Natural killer cell (primary cell): Measurements from ENCODE around the gene MLN. TPM values are rescaled to one million over a fixed set of nuclear protein-coding genes. Genes with fewer than 3 reads are reported as not detected.

Experiments
- ATAC-seq, 3 donors: fragments of 150-1000 bp in 2 of 3; fragments of 200-7000 bp in 1 of 3; cut with Tn5 transposase; 1 replicate in 1 of 3; 2 replicates in 2 of 3; pipeline ENCODE4 v1.10.0; 2021; ENCODE audit warnings: mild to moderate bottlenecking in 2 of 3, moderate library complexity in 2 of 3
- DNase-seq, 2 donors: peaks; one replicate each; pipeline versions ENCODE4 v3.0.0 to v3.0.0-alpha.2; 2013 to 2021; ENCODE audit warnings: mixed read lengths in 1 of 2
- H3K27ac ChIP-seq: one replicate; pipeline ENCODE4 v1.5.1; 2013; ENCODE audit warnings: mild to moderate bottlenecking, low read length
- H3K27me3 ChIP-seq: one replicate; pipeline ENCODE4 v1.6.1; 2013; ENCODE audit warnings: low read length; ENCODE audit not compliant: control insufficient read depth, insufficient read depth
- H3K36me3 ChIP-seq: one replicate; pipeline ENCODE4 v1.6.1; 2013; ENCODE audit warnings: low read length; ENCODE audit not compliant: control insufficient read depth, insufficient read depth
- H3K4me1 ChIP-seq: one replicate; pipeline ENCODE4 v1.6.1; 2013; ENCODE audit warnings: low read length; ENCODE audit not compliant: control insufficient read depth, insufficient read depth
- H3K4me3 ChIP-seq: one replicate; pipeline ENCODE4 v1.5.1; 2013; ENCODE audit warnings: low read length
- H3K9me3 ChIP-seq: one replicate; pipeline ENCODE4 v1.6.1; 2013; ENCODE audit warnings: low read length; ENCODE audit not compliant: control insufficient read depth, insufficient read depth
- H3K27ac Mint-ChIP-seq, 2 donors: one replicate each; pipeline ENCODE4 v1.8.0; 2022; ENCODE audit warnings: mild to moderate bottlenecking in 2 of 2, mixed read lengths in 2 of 2, moderate library complexity in 1 of 2
- H3K27me3 Mint-ChIP-seq, 2 donors: one replicate each; pipeline ENCODE4 v1.8.0; 2022; ENCODE audit warnings: low read depth in 2 of 2, mixed read lengths in 2 of 2
- H3K36me3 Mint-ChIP-seq: one replicate; pipeline ENCODE4 v1.8.0; 2022; ENCODE audit warnings: mixed read lengths
- H3K4me1 Mint-ChIP-seq, 2 donors: one replicate each; pipeline ENCODE4 v1.8.0; 2022; ENCODE audit warnings: mixed read lengths in 2 of 2
- H3K4me3 Mint-ChIP-seq: one replicate; pipeline ENCODE4 v1.8.0; 2022; ENCODE audit warnings: mild to moderate bottlenecking, moderate library complexity, mixed read lengths
- H3K9me3 Mint-ChIP-seq, 2 donors: one replicate each; pipeline ENCODE4 v1.8.0; 2022; ENCODE audit warnings: mixed read lengths in 2 of 2
- WGBS: methylation state at CpG from one replicate; pipeline ENCODE4 v1.1.7; 2013; ENCODE audit warnings: missing lambda C conversion rate; ENCODE audit not compliant: insufficient coverage; 5-methylcytosine and 5-hydroxymethylcytosine counted together
- intact Hi-C: fragments of 100-400 bp; cut with micrococcal nuclease; formaldehyde crosslinking; loops from one replicate; pipeline ENCODE4 v1.14.2; 2022
- total RNA-seq, 4 donors: library from RNA; stranded (reverse); fragments of 120-200 nt in 1 of 4; gene quantifications; one replicate each; pipeline versions ENCODE4 v1.2.3 to v1.2.4, GENCODE V29; 2013 to 2022
- TF ChIP-seq, protein P1 (sequence below): fragments of 200-600 bp; IDR thresholded peaks from one replicate; pipeline ENCODE4 v1.8.0; 2022; ENCODE audit warnings: antibody characterized with exemption

MLN gene
- total RNA-seq, 3 donors from 2014 or later (not counting 1 experiment from before 2014, with no cell fraction given): not detected

DNA sequence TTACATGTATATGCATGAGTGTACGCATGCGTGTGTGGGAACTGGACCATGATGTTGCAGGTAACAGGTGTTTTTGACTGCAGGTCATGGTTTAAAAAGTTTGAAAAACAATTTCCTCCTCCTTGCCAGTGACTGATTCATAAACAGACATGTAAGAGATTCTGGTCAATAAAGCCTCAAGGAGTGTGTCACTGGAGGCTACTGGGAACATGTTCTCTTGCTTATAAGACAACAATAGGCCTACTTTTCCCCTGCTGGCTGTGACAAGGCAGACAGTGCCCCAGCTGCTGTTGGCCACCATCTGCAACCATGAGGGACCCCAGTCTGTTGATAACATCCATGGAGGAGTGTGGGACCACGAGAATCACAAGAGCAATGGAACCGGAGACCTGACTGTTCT is 27.6 kb downstream of the MLN start:
- intact Hi-C loops: no loop called here
- ATAC-seq: no peak
- Histone ChIP-seq H3K27ac (no peak overlapping the region), H3K36me3 (peaks cover 83% of the 10 kb centered on the region), H3K9me3 (no peaks in the 10 kb centered on the region), H3K4me3 (no peak overlapping the region), H3K27me3 (no peaks in the 10 kb centered on the region), H3K4me1 (peaks cover 7% of the 10 kb centered on the region)
- H3K9me3 Mint-ChIP-seq: no peaks in the 10 kb centered on the region
- H3K27ac Mint-ChIP-seq: no peak overlapping the region
- TF ChIP-seq, protein P1, sequence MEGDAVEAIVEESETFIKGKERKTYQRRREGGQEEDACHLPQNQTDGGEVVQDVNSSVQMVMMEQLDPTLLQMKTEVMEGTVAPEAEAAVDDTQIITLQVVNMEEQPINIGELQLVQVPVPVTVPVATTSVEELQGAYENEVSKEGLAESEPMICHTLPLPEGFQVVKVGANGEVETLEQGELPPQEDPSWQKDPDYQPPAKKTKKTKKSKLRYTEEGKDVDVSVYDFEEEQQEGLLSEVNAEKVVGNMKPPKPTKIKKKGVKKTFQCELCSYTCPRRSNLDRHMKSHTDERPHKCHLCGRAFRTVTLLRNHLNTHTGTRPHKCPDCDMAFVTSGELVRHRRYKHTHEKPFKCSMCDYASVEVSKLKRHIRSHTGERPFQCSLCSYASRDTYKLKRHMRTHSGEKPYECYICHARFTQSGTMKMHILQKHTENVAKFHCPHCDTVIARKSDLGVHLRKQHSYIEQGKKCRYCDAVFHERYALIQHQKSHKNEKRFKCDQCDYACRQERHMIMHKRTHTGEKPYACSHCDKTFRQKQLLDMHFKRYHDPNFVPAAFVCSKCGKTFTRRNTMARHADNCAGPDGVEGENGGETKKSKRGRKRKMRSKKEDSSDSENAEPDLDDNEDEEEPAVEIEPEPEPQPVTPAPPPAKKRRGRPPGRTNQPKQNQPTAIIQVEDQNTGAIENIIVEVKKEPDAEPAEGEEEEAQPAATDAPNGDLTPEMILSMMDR: no peak
- WGBS: 98% methylated on average over 4 of the region's 4 CpGs
- peaks cover 7% of the 10 kb centered on the region for H3K36me3 Mint-ChIP-seq
- no peaks in the 10 kb centered on the region for H3K27me3 Mint-ChIP-seq
- peaks cover 6 to 10% of the 10 kb centered on the region in 2 donors for H3K4me1 Mint-ChIP-seq
- DNase-seq: no peak
- no peak overlapping the region for H3K4me3 Mint-ChIP-seq

DNA sequence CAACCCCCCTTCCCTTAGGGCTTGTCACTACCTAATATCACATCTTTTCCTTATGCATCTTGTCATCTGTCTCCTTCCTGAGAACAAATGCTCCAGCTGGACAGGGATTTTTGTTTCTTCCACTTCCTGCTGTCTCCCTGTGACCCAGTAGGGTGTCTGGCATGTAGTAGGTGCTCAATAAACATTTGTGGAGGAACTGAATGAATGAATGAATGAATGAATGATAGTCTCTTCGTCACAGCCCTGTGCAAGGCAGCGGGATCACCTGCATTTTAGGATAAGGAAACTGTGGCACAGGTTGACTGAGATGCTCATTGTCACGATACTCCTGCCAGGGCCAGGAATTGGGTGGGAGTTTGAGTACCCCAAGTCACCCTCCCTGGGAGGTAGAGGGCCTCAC is 29.0 kb downstream of the MLN start:
- Histone ChIP-seq H3K36me3 (peaks cover 69% of the 10 kb centered on the region), H3K9me3 (no peaks in the 10 kb centered on the region), H3K4me1 (peaks cover 8% of the 10 kb centered on the region), H3K27ac (no peak overlapping the region), H3K27me3 (no peaks in the 10 kb centered on the region), H3K4me3 (no peak overlapping the region)
- no peaks in the 10 kb centered on the region for H3K9me3 Mint-ChIP-seq
- H3K4me1 Mint-ChIP-seq: peaks cover 5 to 6% of the 10 kb centered on the region in 2 donors
- TF ChIP-seq, protein P1: no peak
- no peaks in the 10 kb centered on the region for H3K27me3 Mint-ChIP-seq
- H3K27ac Mint-ChIP-seq: no peak overlapping the region
- H3K4me3 Mint-ChIP-seq: no peak overlapping the region
- peaks cover 7% of the 10 kb centered on the region for H3K36me3 Mint-ChIP-seq
- no peak for DNase-seq
- WGBS: 100% methylated on average over 3 of the region's 3 CpGs
- ATAC-seq: no peak
- intact Hi-C loops: no loop called here

DNA sequence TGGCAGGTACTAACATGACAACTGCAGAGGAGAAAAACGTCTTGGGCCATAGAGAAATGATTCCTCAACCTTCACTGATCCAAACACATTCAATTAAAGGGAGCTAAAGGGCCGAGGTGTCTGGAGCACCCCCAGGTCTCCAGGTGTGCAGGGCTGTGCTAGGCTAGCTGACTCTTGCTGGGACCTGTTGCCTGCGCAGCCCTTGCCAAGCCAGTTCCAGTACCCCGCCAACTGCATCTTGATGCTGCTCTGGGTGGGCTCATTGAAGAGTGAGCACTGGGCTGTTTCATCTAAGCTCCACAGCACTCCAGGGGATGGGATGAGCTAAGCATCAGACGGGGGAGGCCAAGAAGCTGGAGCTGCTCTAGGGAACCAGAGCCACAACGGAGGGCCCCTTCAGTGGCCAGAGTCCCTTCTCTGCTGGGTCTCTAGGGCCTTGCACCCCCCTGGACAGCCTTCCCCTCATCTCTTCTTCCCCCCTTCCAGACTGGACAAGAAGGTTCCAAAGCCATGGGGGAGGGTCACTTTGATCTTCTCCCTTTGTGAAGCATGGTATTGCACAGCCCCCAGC is 30.8 kb downstream of the MLN start:
- H3K27me3 Mint-ChIP-seq: peaks cover 0 to 3% of the 10 kb centered on the region in 2 donors
- Histone ChIP-seq H3K27ac (no peak overlapping the region), H3K27me3 (no peaks in the 10 kb centered on the region), H3K4me1 (peaks cover 8% of the 10 kb centered on the region), H3K36me3 (peaks cover 51% of the 10 kb centered on the region), H3K4me3 (no peak overlapping the region), H3K9me3 (no peaks in the 10 kb centered on the region)
- 89% methylated on average over 6 of the region's 6 CpGs for WGBS
- peaks cover 7% of the 10 kb centered on the region for H3K36me3 Mint-ChIP-seq
- H3K9me3 Mint-ChIP-seq: no peaks in the 10 kb centered on the region
- no peak for ATAC-seq
- H3K27ac Mint-ChIP-seq: no peak overlapping the region
- intact Hi-C loops: no loop called here
- peaks cover 5 to 6% of the 10 kb centered on the region in 2 donors for H3K4me1 Mint-ChIP-seq
- TF ChIP-seq, protein P1: no peak
- no peak for DNase-seq
- H3K4me3 Mint-ChIP-seq: no peak overlapping the region
